Heart right ventricle (tissue), 16 donors: Measurements from ENCODE around the gene ANO2. TPM values are rescaled to one million over a fixed set of nuclear protein-coding genes. Genes with fewer than 3 reads are reported as not detected.

Experiments used
- ATAC-seq, 8 donors: fragments of 200-7000 bp; cut with Tn5 transposase; one replicate each; pipeline ENCODE4 v1.9.1; 2020; ENCODE audit warnings: mild to moderate bottlenecking in 8 of 8, moderate library complexity in 8 of 8, moderate number of reproducible peaks in 1 of 8
- DNase-seq, 2 donors: peaks; one replicate each; pipeline ENCODE4 v3.0.0-alpha.2; 2020
- H3K27ac ChIP-seq, 10 donors: fragments of 200-600 bp; sonication (generic) in 2 of 10; one replicate each; pipeline versions ENCODE4 v1.5.0 to v1.8.0; 2020 to 2022; ENCODE audit warnings: mild to moderate bottlenecking in 3 of 10
- H3K27me3 ChIP-seq, 7 donors: fragments of 200-600 bp; one replicate each; pipeline ENCODE4 v1.8.0; 2021 to 2022; ENCODE audit warnings: mild to moderate bottlenecking in 2 of 7
- H3K36me3 ChIP-seq, 9 donors: fragments of 200-600 bp; sonication (generic) in 1 of 9; one replicate each; pipeline versions ENCODE4 v1.5.0 to v1.8.0; 2020 to 2022; ENCODE audit warnings: mild to moderate bottlenecking in 2 of 9
- H3K4me1 ChIP-seq, 9 donors: fragments of 200-600 bp; sonication (generic) in 1 of 9; one replicate each; pipeline versions ENCODE4 v1.5.0 to v1.8.0; 2020 to 2022; ENCODE audit warnings: mild to moderate bottlenecking in 4 of 9
- H3K4me3 ChIP-seq, 10 donors: fragments of 200-600 bp; sonication (generic) in 2 of 10; one replicate each; pipeline versions ENCODE4 v1.5.0 to v1.8.0; 2020 to 2022; ENCODE audit warnings: mild to moderate bottlenecking in 7 of 10, moderate library complexity in 2 of 10
- H3K9me3 ChIP-seq, 11 donors: fragments of 200-600 bp in 10 of 11; sonication (generic) in 2 of 11; one replicate each; pipeline versions ENCODE4 v1.5.0 to v1.8.0; 2013 to 2022; ENCODE audit warnings: mild to moderate bottlenecking in 2 of 11, control low read depth in 1 of 11, moderate library complexity in 1 of 11
- WGBS, 2 donors: extraction: QIAGEN DNeasy Blood & Tissue Kit; methylation state at CpG; one replicate each; pipeline ENCODE4 v1.1.7; 2013; ENCODE audit warnings: inconsistent platforms in 1 of 2; 5-methylcytosine and 5-hydroxymethylcytosine counted together
- intact Hi-C, 10 donors: fragments of 100-400 bp; cut with DNase I; formaldehyde crosslinking; loops; one replicate each; pipeline versions ENCODE4 v1.11.1 to v1.14.2; 2022
- polyA plus RNA-seq, 2 donors: library from polyadenylated mRNA; stranded (reverse); fragments of 200-250 nt; gene quantifications; one replicate each; pipeline ENCODE4 v1.2.3, GENCODE V29; 2013
- total RNA-seq, 10 donors: library from RNA; stranded (reverse); fragmentation: NEBNext Ultra II Directional in 3 of 10; extraction: Animal tissue kit (Norgen Biotek cat#: 25700) in 3 of 10; gene quantifications; one replicate each; pipeline versions ENCODE4 v1.2.1 to v1.2.4, GENCODE V29; 2021 to 2023
- TF ChIP-seq, protein P1 (sequence below), 9 donors: fragments of 200-600 bp; sonication (generic) in 2 of 9; IDR thresholded peaks; one replicate each; pipeline versions ENCODE4 v1.5.0 to v1.8.0; 2021 to 2022; ENCODE audit warnings: antibody characterized with exemption in 9 of 9, mild to moderate bottlenecking in 5 of 9, moderate library complexity in 1 of 9
- donor health status: Arrhythmogenic right ventricular cardiomyopathy.
- donor health status: ischemic (EF 13 %, LVEDD 7.1; RV severe dilation, severe dysfunction).
- donor health status: healthy with polysubstance abuse.
- donor health status: DM: no; HTN: yes; CAD: no.
- donor health status: DM: no; HTN: no; CAD: no.
- donor health status: ischemic (EF 25% LVEDD 6.9; RV normal size, moderate dysfunction).
- donor health status: ischemic (EF 25% LVEDD 5.7; RV mildly dilated, moderate dysfunction).
- donor health status: healthy.
- donor health status: DM: yes; HTN: yes; CAD: no.
- donor health status: Ischemic cardiomyopathy.
- donor health status: ischemic (EF 35%, LVEDD 5.7; RV mildly dilated, moderate dysfunction).
- donor health status: nonischemic (EF 11% LVEDD 7.7; RV severe dilation, severe dysfunction).
- donor health status: DM: yes; HTN: yes; CAD: no.
- donor health status: PGD.
- donor health status: ischemic (EF 29% LVEDD 5.4; RV normal size, mild dysfunction).
- donor health status: nonischemic (EF 23%, LVEDD 6.1; RV moderate dilation, normal function).

Gene ANO2
- total and polyA plus RNA-seq, 12 donors, result 4.0 to 15.2 (median 12.0) TPM

- 69 to 70% methylated on average over 7 of the region's 7 CpGs for WGBS, 2 donors
- no peak for ATAC-seq
- intact Hi-C loops, result no loop called here
- TF ChIP-seq, protein P1, sequence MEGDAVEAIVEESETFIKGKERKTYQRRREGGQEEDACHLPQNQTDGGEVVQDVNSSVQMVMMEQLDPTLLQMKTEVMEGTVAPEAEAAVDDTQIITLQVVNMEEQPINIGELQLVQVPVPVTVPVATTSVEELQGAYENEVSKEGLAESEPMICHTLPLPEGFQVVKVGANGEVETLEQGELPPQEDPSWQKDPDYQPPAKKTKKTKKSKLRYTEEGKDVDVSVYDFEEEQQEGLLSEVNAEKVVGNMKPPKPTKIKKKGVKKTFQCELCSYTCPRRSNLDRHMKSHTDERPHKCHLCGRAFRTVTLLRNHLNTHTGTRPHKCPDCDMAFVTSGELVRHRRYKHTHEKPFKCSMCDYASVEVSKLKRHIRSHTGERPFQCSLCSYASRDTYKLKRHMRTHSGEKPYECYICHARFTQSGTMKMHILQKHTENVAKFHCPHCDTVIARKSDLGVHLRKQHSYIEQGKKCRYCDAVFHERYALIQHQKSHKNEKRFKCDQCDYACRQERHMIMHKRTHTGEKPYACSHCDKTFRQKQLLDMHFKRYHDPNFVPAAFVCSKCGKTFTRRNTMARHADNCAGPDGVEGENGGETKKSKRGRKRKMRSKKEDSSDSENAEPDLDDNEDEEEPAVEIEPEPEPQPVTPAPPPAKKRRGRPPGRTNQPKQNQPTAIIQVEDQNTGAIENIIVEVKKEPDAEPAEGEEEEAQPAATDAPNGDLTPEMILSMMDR (IDR thresholded peaks at IDR 0.05), result no peak
- DNase-seq, result no peak
- Histone ChIP-seq H3K27ac (no peak overlapping the region), H3K4me1 (peaks cover 0 to 21% (median 3%) of the 10 kb centered on the region in 9 donors), H3K36me3 (peaks cover 0 to under 1% (median 0%) of the 10 kb centered on the region in 9 donors), H3K9me3 (no peaks in the 10 kb centered on the region), H3K4me3 (no peak overlapping the region), H3K27me3 (no peaks in the 10 kb centered on the region)
Measured at GRCh38 chr12:5623411-5623810, 321.6 kb downstream of the ANO2 start.

DNA sequence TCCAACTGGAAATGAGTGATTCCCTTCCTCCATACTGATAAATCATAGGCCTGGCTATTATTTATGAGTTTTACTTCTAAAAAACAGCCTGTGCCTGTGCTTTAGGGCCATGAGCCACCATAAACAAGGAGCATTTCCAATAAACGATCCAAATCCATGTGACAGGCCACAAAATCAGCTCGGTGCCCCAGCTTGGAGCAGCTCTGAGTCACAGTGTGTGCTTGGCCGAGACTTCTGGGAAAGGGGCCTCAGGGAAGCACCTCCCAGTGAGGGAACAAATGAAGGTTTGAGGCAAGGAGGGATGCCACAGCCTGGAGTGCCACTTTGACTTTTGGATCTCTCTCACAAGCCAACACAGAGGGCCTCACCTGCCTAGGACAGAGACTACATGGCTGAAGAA is 322.8 kb downstream of the ANO2 start:
- H3K9me3 ChIP-seq, result no peaks in the 10 kb centered on the region
- DNase-seq (no peak), ATAC-seq (peak in 1 of 8 donors; percentile 40)
- TF ChIP-seq, protein P1 (IDR thresholded peaks at IDR 0.05), result no peak
- H3K27me3 ChIP-seq, result no peaks in the 10 kb centered on the region
- H3K4me3 ChIP-seq, result no peak overlapping the region
- intact Hi-C loops, result no loop called here
- WGBS, 2 donors, result 70 to 78% methylated on average over 3 of the region's 3 CpGs
- H3K36me3 ChIP-seq, result no peaks in the 10 kb centered on the region
- peaks cover 0 to 21% (median 3%) of the 10 kb centered on the region in 9 donors for H3K4me1 ChIP-seq
- no peak overlapping the region for H3K27ac ChIP-seq

GRCh38 chr12:5621329-5621728 is 323.7 kb downstream of the ANO2 start:
- Histone ChIP-seq H3K9me3 (no peaks in the 10 kb centered on the region), H3K4me3 (no peak overlapping the region), H3K27ac (no peak overlapping the region), H3K27me3 (no peaks in the 10 kb centered on the region), H3K4me1 (peaks cover 0 to 21% (median 3%) of the 10 kb centered on the region in 9 donors), H3K36me3 (no peaks in the 10 kb centered on the region)
- 75 to 79% methylated on average over 9 of the region's 9 CpGs for WGBS, 2 donors
- DNase-seq (no peak), ATAC-seq (no peak)
- TF ChIP-seq, protein P1 (IDR thresholded peaks at IDR 0.05), result no peak
- intact Hi-C loops, result no loop called here

DNA sequence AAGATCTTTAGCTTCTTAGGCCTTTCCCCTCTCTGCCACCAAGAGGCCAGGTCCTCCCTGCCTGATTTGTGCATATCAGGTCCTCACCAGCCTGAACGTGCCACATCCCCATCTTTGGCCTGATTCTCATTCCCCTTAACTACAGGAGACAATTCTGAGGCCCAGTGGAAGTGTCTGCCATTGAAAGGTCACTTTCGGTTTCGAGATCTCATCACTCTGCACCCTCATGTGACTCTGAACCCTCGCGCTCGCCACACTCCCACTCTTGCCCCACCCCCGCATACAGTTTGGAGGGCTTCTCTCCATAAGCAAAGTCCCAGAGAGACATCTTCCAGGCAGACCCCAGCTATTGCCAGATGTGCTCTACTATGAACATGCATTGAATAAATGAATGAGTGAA is 324.2 kb downstream of the ANO2 start:
- Histone ChIP-seq H3K27me3 (no peaks in the 10 kb centered on the region), H3K36me3 (no peaks in the 10 kb centered on the region), H3K4me3 (no peak overlapping the region), H3K9me3 (no peaks in the 10 kb centered on the region), H3K4me1 (peaks cover 0 to 19% (median 3%) of the 10 kb centered on the region in 9 donors), H3K27ac (no peak overlapping the region)
- intact Hi-C loops, result no loop called here
- ATAC-seq (no peak), DNase-seq (no peak)
- WGBS, 2 donors, result 93 to 97% methylated on average over 7 of the region's 7 CpGs
- TF ChIP-seq, protein P1 (IDR thresholded peaks at IDR 0.05), result no peak
